HG03039 (cell line): ENCODE data around the gene SP1.
"Not testable (repeated sequence)": the region's sequence is repeated elsewhere in the genome, so short reads cannot be mapped to it uniquely, and the experiment has no call there.

Experiments used
- ATAC-seq: cut with Tn5 transposase; IDR thresholded peaks from one replicate; pipeline ENCODE4 v1.9.1; 2021; ENCODE audit warnings: mild to moderate bottlenecking, moderate library complexity; ENCODE audit not compliant: unreplicated experiment

The SP1 gene

DNA sequence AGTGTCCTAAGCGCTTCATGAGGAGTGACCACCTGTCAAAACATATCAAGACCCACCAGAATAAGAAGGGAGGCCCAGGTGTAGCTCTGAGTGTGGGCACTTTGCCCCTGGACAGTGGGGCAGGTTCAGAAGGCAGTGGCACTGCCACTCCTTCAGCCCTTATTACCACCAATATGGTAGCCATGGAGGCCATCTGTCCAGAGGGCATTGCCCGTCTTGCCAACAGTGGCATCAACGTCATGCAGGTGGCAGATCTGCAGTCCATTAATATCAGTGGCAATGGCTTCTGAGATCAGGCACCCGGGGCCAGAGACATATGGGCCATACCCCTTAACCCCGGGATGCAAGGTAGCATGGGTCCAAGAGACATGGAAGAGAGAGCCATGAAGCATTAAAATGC is 31.0 kb downstream of the SP1 start:
- ATAC-seq, result no peak

DNA sequence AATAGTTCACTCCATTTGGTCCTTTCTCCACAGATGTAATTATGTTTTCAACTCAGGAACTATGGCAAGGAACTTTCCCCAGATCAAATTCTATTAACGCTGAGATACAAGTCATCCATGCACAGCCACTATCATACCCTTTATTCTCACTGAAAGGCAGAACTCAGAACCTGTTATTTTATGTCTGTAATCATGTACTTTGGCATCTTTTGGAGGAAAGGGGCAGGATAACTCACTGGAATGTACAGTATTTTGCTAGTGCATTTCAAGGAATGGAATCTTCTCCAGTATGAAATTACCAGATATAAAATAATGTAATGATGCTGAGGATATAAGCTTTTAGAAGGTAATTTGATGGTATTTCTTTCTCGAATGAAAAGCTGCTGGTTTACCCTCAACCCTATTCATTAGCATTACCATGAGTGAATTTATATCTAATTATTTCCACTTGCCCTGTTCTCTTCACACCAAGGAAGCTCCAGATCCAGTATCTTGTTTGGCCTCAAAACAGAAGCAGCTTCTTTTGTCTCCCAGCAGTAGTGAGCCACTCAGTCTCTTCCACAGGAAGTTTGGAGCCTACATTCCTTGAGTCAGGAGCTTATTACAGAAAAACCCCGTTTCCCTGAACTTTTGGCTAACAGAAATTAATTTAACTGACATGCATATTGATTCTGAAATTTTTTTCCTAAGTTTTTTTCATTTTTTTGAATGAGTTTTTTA is 33.7 kb downstream of the SP1 start:
- ATAC-seq, result no peak

DNA sequence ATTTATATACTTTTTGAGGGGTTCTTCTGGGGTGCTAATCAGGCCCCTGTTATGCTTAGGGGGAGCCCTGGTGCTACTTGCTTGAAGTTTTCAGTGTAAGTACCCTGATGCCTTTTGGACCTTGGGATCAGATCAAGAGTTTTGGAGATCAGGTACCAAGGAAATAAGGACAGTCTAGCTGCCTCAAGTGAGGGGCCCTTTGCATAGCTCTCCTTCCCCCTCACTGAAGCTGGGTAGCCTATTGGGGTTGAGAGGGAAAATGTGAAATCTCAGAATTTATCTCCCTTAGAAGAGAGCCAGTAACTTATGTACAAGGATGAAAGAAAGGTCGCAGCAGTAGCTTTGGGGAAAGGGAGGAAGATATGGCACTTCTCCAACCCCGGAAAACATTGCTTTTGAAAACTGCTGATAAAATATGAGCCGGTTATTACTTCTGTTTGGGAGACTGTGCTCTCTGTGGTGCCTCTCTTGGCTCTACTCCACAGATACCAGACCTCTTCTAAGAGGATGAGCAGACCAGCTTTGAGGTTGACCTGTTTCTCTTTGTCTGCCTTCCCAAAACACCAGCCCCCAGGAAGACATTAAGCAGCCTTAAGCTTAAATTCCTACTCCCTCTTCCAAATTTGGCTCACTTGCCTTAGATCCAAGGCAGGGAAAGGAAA is 34.9 kb downstream of the SP1 start:
- ATAC-seq, result no peak

DNA sequence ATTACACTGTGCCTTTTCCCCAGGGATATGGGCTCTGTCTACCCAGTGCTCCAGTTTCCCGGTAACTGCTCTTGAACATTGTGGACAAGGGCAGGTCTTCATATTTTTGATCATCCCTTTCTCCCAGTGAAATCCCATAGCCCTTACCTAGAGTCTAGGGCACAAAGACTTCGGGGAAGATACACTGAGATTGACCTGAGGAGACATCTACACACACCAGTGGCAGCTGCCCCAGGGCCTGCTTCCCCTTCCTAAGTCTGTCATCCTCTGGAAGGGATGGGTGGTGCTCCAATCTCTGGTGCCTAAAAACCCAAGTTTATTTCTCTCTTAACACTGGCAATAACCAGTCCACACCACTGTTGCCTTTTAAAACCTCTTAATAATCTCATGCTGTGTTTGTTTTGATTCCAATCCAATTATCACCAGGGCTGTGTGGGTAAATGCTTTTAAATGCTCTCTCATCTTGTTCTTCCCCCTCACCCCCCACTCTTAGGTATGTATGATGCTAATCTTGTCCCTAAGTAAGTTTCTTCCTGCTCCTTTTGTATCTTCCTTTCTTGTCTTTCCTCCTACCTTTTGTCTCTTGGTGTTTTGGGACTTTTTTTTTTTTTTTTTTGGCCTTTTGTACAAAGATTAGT is 35.9 kb downstream of the SP1 start:
- not testable (repeated sequence) for ATAC-seq

DNA sequence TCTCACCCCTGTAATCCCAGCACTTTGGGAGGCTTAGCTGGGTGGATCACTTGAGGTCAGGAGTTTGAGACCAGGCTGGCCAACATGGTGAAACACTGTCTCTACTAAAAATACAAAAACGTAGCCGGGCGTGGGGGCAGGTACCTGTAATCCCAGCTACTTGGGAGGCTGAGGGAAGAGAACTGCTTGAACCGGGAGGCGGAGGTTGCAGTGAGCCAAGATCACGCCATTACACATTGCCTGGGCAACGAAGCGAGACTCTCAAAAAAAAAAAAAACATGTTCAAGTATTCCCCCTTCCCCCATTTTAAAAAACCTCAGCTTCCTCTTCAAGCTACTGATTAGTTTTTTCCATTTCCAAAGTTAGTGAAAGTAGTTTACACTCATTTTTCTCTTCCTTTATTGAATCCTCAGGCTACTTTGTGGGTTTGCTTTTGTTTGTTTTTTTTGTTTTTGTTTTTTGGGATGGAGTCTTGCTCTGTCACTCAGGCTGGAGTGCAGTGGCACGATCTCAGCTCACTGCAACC is 37.4 kb downstream of the SP1 start:
- not testable (repeated sequence) for ATAC-seq

DNA sequence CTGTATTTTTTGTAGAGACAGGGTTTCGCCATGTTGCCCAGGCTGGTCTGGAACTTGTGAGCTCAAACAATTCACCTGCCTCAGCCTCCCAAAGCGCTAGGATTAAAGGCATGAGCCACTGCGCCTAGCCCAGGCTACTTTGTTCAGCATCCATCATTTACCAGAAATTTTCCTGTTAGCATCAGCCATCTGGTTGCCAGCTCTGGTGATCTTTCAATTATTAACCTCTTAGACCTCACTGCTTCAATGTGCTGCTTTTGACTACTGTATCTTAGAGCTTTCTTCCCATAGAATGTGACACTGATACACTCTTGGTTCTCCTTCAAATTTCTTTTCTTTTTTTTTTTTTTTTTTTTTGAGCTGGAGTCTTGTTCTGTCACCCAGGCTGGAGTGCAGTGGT is 38.2 kb downstream of the SP1 start:
- no peak for ATAC-seq

DNA sequence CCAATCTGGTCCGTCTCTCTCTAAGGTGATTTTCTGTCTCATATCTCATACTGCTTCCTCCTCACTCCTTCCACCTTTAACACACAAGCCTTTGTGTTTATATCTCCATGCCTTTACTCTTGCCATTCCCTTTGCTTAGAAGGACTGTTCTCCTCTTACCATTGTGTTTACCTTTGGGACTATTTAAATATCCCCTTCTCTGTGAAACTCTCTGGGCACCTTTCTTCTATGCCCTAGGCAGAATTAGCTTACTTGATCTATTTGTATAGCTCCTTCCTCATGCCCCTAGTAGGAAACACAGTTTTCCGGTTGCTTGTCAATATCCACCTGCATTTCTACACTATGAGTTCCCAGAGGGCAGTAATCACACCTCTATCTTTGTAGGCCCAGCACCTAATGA is 39.8 kb downstream of the SP1 start:
- ATAC-seq, result no peak

DNA sequence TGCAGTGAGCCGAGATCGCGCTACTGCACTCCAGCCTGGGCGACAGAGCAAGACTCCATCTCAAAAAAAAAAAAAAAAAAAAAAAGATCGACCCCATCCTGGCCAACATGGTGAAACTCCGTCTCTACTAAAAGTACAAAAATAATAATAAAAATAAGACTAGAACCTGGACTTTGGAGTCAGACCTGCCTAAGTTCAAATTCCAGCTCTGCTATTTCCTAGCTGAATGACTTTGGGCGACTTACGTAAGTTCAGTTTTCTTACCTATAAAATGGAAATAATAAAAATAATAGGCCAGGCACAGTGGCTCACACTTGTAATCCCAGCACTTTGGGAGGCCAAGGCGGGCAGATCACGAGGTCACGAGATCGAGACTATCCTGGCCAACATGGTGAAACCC is 42.3 kb downstream of the SP1 start:
- not testable (repeated sequence) for ATAC-seq

DNA sequence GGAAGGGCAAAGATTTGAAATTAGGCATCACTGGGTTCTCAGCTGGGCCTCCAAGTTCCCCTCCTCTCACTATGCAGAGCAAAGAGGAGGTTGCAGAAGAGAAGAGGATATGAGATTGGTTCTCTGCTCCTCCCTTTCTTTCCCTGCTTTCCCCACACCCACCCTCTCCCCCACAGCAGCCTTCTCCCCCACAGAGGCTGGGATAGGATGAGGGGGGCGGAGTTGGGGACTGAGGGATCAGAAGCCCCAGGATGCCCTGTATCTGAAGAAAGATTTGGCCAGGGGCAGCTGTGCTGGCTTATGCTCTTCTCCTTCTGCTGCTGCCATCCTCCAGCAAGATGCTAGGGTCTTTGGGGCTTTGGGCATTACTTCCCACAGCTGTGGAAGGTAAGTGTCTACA is 43.6 kb downstream of the SP1 start, which contains the start of gene AMHR2:
AMHR2 (plus strand) TSS at position 259 of the 400 bp plus-strand sequence; CDS start at position 339, 80 bp downstream.
- ATAC-seq, result no peak

DNA sequence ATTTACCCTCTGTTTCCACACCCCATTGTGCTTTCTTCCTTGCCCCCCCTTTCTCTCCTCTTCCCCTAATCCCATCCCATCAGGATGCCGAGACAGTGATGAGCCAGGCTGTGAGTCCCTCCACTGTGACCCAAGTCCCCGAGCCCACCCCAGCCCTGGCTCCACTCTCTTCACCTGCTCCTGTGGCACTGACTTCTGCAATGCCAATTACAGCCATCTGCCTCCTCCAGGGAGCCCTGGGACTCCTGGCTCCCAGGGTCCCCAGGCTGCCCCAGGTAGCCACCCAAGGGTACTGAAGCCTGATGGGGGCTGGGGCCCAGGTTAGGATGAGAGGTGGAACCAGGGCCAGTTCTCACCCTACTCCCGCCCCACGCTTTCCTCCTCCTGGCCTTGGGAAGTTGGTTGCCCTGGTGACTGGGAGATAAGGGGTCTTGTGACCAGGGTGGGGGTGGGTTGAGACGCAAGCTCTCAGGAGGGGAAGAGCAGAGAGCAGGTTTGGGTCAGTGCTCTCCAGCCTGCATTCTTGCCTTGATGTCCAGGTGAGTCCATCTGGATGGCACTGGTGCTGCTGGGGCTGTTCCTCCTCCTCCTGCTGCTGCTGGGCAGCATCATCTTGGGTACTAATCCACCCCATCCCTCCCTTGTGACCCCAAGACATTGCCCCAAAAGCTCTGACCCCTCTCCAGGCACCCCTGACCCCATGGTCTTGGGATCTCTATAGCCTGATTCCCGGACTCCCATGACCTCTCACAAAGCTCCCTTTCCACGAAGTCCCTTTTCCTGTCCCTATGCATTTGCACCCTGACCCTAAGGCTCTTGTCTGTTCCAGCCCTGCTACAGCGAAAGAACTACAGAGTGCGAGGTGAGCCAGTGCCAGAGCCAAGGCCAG is 44.9 kb downstream of the SP1 start:
- ATAC-seq, result no peak

DNA sequence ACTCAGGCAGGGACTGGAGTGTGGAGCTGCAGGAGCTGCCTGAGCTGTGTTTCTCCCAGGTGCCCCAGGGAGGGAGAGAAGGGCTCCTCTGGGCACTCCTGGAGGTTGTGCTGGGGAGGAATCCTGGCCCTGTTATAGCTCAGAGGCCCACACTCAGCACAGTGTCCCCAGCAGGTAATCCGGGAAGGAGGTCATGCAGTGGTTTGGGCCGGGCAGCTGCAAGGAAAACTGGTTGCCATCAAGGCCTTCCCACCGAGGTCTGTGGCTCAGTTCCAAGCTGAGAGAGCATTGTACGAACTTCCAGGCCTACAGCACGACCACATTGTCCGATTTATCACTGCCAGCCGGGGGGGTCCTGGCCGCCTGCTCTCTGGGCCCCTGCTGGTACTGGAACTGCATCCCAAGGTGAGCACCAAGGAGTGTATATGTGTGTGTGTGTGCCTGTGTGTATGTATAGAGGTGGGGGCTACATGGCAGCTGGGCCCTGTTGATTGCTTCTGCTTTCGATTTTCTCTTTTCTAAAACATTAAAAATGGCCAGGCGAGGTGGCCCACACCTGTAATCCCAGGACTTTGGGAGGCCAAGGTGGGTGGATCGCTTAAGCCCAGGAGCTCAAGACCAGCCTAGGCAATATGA is 45.7 kb downstream of the SP1 start:
- ATAC-seq, result no peak

DNA sequence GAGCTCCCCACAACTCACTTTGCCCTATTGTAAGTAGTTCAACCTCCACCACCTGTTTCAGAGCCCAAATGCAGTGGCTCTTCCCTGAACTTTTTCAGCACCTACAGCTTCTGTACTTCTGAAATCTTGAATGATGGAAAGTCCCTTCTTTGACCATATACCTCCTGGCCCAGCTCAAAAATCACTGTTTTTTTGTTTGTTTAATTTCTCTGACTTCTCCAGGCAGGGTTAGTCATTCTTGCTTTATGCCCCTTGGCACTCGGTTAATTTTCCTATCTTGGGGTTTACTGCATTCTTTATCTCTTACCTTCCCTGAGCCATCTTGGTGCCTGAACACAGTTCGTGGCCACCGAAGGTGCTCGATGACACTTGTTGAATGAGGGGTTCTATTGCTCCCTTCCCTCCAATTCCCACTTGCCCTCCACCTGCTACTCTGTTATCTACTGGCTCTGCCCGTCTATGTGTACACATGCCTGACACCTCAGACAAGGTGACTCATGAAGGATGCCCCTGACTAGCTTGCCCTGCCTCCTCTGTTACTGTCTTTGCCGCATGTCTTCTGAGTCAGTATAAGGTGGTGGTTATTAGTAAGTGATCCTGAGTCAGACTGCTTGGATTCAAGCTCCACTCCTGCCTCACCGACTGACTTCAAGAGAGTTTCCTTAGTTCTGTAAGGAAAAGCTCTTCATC is 48.1 kb downstream of the SP1 start:
- ATAC-seq, result no peak

DNA sequence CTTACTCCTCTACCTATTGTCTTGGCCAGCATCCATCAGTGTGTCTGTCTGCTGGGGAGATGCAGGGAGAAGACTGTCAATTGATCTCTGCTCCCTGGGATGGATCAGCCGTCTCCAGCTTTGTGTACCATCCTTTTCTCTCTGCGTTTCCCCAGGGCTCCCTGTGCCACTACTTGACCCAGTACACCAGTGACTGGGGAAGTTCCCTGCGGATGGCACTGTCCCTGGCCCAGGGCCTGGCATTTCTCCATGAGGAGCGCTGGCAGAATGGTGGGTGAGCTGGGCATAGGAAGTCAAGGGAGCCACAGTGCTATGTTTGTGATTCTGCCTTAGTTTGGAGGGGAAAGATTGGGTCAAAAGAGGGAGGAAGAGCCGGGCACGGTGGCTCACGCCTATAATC is 48.8 kb downstream of the SP1 start:
- ATAC-seq, result no peak

DNA sequence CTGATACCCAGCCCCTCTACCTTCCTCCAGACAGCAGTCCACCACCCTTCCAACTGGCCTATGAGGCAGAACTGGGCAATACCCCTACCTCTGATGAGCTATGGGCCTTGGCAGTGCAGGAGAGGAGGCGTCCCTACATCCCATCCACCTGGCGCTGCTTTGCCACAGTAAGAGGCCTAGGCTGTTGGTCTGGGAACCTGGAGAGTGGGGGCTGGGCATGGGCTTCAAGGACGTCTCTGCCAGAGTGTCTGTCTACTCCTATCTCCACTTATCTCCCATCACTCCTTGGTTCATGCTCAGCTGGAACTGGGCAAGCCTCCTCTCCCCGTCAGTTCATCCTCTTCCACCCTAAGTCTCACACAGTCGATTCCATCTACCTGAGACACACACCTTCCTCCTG is 50.1 kb downstream of the SP1 start:
- no peak for ATAC-seq

DNA sequence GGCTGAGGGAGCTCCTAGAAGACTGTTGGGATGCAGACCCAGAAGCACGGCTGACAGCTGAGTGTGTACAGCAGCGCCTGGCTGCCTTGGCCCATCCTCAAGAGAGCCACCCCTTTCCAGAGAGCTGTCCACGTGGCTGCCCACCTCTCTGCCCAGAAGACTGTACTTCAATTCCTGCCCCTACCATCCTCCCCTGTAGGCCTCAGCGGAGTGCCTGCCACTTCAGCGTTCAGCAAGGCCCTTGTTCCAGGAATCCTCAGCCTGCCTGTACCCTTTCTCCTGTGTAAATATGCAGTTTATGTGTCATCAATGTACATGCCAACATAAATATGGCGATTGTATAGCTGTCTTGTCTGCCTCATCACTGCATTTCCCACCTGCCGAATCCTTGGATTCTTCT is 51.2 kb downstream of the SP1 start:
- no peak for ATAC-seq

DNA sequence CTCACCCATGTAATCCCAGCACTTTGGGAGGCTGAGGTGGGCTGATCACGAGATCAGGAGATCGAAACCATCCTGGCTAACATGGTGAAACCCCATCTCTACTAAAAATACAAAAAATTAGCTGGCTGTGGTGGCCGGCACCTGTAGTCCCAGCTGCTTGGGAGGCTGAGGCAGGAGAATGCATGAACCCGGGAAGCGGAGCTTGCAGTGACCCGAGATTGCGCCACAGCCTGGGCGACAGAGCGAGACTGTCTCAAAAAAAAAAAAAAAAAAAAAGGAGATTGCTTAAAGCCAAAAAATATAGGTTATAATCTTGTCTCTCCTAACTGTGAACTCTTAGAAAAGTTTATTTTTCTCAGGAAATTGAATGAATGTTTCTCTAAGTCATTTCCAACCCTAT is 55.4 kb downstream of the SP1 start:
- ATAC-seq, result not testable (repeated sequence)

DNA sequence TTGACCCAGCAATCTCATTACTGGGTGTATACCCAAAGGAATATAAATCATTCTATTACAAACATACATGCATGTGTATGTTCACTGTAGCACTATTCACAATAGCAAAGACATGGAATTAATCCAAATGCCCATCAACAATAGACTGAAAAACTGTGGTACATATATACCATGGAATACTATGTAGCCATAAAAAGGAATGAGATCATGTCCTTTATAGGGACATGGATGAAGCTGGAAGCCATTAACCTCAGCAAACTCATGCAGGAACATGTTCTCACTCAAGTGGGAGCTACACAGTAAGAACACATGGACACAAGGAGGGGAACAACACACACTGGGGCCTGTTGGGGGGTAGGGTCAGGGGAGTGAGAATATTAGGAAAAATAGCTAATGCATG is 59.6 kb downstream of the SP1 start:
- ATAC-seq, result not testable (repeated sequence)

DNA sequence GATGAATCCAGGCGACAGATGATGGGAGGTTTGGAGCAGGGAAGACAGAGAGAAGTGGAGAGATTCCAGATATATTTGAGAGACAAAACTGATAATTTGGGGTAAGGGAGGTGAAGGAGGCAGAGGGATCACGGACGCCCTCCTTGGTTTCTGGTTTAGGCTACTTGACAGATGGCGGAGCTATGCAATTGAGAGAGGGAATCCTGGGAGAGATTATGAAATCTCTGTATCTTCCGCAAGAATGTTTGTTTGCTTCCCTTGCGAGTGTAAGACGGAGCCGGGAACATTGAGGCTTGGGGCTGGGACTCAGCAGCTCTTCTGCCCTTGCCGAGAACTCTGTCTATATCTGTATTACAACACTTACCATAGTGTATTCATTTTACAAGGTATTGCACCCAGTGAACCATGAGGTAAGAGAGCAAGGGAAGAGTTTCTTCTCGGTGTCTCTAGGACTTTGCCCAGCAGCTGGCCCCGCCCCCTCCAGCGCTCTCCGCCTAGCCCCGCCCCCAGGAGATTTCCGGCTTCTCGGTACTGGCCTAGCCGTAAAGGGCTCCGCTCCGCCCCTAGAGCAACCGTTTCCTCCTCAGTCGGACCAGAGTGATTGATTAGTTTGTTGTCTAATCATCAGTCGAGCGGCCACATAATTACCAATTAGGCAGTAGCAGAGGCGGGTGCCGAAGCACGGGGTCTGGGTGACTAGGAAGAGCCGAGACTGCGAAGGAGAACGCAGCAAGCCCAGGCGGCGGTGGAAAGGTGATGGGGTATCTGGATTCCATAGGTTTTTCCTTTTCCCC is 61.3 kb downstream of the SP1 start, which contains the start of gene PRR13:
PRR13 (plus strand) TSS at position 695 of the 794 bp plus-strand sequence. CDS start 981 bp downstream, outside the sequence.
- ATAC-seq, result peak; percentile 98

DNA sequence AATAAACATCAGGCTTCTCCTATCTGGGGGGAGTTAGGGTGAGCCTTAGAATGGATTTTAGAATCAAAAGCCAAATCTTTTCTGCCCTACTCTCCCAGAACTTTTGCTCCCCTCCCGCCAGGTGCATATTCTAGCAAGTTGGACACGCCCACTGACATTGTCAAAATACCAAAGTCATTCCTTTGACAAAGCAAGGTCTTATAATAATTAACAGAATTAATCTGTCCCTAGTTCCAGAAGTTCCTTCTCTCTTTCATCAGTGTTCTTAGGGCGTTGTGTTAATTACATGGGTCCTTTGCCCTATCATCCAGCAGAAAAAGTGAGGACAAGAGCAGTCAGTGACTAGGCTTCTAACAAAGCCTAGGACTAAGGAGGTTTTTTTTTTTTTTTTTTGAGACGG is 64.0 kb downstream of the SP1 start:
- ATAC-seq, result no peak
